Fibroblast of upper back skin (primary cell): ENCODE data around the gene OPRL1.

ENCODE experiments used
- DNase-seq: peaks from one replicate; pipeline ENCODE4 v3.0.0-alpha.2; 2013

Gene OPRL1

DNA sequence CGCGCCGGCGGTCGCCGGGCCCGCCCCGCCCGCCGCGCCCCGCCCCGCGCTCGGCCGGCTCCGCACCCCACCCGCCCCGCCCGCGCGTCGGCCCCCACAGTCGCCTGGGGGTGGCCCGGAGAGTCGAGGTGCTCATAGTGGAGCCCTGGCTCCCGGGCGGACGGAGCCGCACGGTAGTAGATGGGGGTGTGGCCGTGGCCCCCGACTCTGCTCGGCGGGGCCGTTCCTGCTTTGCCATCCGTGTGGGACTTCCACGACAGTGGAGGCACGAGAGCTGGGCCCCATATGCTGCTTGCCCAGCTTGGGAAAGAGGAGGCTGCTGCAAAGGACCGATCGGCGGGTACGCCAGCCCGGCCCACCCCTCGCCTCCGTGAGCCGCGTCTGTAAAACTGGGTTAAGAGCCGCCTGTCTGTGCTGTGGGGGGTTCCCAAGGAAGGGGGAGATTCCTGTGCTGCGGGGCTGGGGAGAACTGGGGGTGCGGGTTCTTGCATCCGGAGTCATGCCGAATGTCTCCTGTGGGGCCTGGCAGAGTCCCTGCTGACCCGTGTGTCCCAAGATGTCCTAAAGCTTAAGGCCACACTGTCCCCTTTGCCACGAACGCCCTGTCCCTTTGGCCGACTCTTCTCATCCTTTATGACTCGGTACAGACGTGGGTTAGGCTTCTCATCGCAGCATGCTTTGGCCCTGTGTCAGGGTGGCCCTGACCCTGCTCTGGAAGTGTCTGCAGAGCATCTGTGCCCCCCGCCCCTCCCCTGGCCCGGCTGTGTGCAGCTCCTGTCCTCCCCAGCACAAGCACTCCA, at the start of gene OPRL1:
Gene OPRL1 (plus strand): TSS at position 70 of the 800 bp plus-strand sequence. CDS start 12,639 bp downstream, outside the sequence.
- no peak for DNase-seq

DNA sequence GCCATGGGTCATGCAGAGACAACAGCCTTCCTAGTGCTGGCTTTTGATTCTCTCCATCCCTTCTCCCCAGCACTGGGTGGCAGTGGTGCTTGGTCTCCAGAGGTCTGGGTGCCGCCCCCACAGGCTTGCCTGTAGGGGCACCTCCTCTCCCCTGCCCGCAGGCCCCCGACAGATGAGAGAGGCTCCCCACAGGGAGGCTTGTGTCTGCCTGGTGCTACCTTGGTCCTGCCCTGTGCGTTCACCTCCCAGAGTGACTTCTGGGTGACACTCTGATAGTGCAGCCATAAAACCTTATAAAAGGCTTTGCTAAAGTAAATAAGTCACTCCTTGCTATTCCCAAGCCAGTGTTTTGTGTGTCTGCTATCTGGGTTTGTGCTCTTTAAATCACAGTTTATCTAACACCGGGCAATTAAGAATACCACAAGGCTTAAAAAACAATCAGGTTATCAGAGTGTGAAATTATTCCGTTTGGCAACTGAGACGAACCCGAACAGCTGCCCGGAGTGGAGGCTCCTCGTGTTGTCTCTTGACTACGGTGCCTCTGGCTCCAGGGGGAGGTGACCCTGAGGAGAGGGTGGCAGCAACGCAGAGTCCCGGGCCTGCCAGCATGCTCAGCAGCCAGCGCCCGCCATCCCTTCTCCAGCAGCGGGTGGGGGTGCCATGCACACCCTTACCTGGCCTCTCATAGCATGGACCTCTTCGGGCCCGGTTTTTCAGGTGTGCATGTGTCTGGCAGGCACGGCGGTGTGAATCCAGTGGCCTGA, 49.3 kb upstream of the OPRL1 start:
- DNase-seq: no peak

DNA sequence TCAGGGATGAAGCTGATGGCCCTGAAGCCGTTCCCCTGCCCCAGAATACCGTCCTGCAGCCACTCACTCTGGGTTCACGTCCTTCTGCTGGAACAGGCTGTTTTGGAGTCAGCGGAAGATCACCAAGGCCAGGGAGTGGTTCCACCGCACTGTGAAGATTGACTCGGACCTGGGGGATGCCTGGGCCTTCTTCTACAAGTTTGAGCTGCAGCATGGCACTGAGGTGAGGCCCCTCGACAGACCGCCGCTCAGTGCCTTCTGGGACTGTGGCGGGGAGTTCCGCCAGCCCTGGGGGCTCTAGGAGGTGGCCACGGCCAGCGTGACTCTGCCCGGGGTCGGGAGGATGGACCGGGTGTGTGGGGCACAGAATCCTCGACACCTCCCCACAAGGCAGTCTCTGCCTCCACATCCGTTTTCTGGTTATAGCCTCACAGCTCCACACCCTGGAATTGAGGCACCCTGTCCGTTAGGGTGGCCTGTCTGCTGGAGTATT, 48.0 kb upstream of the OPRL1 start:
- DNase-seq: no peak

DNA sequence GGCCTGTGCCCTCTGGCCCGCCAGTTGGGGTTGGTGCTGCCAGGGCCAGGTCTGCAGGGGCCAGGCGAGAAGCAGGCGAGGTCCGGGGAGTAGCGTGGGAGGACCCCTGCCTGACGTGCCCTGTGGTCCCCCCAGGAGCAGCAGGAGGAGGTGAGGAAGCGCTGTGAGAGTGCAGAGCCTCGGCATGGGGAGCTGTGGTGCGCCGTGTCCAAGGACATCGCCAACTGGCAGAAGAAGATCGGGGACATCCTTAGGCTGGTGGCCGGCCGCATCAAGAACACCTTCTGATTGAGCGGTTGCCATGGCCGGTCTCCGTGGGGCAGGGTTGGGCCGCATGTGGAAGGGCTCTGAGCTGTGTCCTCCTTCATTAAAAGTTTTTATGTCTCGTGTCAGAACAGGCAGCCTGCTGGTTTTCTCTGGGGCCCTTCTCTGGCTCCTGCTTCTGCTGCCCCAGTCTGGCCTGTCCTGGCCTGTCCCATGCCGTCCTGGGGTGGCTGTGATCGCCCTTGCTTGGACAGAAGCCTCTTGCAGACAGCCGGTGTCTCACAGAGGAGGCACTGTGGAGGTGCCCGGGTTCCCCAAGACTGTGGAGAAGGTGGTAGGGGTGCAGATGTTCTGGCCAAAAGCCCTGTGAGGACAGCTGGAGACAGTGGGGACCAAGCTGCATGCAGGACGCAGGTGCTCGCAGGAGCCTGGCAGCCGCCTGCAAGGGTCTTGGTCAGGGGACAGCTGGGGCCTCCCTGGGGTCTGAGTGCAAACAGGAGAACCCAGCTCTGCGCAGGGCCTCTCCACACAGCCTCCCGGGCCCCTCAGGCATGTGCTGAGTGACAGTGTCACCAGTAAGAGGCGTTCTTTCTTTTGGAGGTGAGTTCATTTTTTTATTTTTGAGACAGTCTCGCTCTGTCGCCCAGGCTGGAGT, 46.9 kb upstream of the OPRL1 start:
- DNase-seq: no peak

DNA sequence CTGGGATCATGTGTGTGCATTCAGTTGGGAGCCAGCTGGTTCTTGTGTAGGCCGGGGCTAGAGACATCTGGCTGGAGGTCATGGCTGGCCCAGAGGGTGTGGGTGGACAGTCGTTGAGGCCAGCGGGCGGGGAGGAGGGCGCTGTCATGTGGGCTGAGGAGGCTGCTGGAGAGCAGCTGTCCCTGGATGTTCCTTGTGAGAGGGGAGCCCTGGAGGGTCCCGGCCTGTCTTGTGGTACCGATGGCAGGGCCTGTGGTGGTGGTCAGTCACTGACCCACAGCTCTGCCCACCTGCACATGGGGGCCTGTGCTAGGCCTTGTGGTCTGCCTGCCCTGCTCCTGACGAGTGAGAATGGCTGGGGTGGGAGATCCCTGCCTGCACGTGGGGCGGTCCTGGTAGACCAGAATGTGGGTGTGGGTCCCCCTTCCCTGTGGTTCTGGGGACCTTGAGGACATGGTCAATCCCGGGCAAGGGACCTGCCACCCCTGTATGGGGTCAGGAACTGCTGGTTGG, 45.8 kb upstream of the OPRL1 start:
- DNase-seq: no peak

DNA sequence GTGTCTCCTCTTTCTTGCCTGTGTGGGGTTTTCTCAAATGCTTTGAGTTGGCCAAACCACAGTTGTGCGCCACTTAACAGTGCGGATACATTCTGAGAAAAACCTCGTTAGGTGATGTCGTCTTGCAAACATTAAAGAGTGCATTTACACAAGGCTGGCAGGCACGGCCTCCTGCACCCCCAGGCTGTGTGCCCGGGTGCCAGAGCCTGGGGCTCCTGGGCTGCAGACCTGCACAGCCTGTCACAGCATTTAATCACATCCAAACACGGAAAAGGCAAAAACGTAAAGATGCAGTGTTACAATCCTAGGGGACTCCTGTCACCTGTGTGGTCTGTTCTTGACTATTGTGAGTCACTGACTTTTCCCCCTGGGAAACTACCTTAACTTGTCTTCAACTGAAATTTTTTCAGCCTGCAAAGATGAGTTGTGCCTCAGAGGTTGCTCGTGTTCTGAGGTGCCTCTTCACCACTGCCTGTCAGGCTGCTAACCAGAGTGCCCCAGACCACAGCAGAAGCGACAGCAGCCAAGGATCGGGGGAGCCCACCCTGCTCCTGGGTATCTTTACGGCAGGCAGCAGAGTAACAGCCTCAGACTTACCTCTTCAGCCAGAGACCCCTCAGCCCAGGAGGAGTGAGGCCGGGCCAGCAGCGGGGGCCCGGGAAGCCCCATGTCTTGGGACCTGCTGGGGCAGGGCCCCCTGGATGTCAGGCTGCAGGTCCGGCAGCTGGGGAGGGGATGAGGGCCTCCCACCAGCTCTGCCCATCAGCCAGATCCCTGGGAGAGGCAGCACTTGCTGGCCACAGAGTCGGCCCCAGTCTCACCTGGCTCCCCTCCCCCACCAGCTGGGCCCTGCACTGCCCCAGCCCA, 44.6 kb upstream of the OPRL1 start:
- no peak for DNase-seq

DNA sequence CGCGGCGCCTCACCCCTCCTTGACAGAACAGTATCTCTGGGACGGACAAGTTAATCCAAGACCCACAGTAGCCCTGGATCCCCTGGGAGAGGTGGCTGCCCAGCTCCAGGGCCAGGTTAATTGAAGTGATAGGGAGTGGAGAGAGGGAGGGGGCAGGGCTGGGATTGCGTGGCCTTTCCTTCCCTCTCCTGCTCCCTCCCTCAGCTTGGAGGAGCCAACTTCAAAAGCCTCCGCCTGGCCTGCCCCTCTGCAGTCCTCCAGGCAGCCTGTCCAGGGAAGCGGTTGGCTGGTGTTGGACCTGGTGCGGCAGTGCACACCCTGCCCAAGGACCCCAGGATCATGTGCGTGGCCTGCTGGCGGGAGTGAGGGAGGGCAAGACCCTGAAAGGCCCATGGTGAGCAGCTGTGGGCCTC, 43.9 kb upstream of the OPRL1 start, which contains the start of gene C20orf204:
Gene C20orf204 (plus strand): TSS at position 250 of the 413 bp plus-strand sequence. CDS start 142 bp downstream, at position 392.
- DNase-seq: no peak

DNA sequence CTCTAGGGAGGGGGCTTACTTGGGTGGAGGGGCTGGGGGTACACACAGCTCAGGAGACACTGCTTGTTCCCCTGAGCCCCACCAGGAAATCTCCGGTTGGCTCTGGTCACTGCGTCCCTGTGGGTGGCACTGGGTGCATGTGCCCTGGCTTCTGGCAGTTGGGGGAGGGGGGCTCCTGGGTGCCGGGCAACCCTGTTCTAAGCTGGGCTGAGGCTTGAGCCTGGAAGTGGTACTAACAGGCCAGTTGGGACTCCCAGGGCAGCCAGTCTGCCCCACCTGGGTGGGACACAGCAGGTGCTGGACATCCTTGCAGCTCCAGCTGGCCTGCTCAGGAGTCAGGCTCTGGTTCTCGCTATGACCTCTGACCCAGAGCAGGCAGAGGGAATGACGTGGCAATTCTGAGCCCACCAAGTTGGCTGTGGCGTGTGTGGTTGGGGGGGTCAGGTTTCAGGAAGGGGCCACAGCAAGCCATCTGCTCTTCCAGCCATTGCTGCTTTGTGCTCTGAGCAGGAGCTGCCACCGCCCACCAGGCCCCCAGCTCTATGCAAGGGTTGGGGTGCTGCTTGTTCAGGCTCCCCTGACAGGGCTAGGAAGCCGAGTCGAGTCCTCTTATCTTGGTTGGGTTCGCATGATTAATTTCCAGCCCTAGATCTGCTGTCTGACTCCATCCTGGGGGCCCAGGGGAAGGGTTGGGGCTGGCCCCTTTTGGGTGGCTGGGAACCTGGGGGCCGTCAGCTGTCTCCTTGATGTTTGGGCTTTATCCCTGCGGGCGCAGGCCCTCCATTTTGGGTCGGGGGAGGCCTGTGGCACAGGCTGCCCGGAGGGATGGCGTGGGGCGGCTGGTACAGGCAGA, 43.3 kb upstream of the OPRL1 start:
- no peak for DNase-seq

DNA sequence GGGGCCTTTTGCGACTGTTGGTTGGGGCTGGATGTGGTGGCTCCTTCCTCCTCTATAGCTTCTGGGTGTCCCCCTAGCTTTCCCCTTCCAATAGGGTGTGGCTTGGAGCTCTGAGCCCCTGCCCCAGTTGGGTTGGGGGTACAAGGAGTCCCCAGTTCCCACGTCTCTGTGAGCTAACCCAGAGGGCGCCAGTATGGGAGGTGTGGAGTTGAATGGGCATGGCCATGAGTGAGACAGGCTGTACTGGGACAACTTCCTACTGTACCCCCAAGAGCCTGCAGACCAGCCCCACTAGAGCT, 42.7 kb upstream of the OPRL1 start:
- no peak for DNase-seq

DNA sequence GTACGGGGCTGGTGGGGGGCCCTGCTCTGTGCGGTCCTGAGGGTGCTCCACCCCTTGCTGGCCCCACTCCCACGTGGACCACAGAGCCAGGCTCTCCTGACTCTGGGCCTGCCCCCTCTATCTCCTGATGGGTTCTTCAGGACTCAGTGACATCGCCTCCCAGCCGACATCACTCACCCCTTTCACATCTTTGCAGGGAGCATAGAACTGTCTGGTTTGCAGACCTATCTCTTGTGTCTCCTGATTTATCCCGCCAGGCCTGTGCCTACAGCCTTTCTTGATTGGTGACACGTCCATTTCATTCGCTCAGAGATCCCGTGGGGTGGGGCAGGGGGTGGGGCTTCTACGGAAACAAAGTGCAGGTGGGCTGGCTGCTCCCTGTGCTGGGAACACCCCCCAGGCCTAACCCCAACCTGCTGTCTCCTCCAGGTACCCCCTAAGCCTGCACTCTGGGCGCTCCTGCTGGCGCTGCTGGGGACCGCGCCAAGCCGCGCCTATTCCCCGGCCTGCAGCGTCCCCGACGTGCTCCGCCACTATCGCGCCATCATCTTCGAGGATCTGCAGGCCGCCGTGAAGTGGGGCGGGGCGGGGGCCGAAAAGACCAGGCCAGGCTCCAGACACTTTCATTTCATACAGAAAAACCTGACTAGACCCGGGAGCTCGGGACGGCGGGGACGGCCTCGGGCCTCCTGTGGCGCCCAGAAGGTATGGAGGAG, 42.2 kb upstream of the OPRL1 start:
- no peak for DNase-seq

DNA sequence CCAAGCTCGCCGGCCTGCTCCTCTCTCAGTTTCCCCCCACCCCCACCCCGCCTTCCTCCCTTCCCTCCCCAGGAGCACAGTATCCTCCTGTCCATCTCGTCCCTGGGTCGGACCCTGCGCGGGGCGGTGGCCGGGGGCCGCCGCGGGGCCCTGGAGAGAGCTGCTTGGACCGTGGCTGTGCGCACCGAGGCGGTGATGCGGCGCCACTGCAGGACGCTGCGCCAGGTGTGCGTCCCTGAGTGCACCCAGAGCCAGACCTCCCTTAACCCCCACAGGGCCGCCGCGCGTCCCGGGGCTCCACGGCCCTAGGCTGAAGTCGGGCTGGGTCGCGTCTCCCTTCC, 41.7 kb upstream of the OPRL1 start:
- no peak for DNase-seq

DNA sequence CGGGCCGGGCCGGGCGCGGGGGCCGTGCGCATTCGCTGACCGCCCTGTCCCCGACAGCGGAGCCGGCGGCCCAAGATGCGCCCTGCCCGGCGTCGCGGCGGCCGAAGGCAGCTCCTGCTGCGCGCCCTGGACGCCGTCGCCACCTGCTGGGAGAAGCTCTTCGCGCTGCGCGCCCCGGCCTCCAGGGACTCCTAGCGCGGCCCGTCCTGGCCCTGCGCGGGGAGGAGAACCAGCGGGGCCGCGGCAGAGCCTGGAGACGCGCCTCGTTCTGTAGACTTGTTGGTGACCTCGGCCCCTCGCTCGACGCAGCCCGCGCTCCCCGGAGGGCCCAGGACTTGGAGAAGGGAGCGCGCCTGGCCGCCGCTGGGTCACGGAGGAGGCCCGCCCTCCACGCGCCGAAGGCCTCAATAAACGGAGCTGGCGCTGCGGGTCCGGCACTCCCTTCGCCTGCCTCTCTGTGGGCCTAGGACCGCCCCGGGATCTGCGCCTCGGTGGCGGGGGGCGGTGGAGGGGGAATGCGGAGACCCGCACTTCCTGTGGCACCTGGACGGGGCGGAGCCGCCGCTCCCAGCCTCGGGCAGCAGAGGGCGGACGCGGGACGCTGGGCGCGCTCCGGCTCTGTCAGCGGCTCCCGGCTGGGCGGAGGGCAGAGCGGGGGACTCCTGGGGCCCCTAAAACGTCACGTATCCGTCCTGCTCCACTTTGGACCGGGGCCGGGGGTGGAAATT, 41.2 kb upstream of the OPRL1 start:
- peak; percentile 36 for DNase-seq

DNA sequence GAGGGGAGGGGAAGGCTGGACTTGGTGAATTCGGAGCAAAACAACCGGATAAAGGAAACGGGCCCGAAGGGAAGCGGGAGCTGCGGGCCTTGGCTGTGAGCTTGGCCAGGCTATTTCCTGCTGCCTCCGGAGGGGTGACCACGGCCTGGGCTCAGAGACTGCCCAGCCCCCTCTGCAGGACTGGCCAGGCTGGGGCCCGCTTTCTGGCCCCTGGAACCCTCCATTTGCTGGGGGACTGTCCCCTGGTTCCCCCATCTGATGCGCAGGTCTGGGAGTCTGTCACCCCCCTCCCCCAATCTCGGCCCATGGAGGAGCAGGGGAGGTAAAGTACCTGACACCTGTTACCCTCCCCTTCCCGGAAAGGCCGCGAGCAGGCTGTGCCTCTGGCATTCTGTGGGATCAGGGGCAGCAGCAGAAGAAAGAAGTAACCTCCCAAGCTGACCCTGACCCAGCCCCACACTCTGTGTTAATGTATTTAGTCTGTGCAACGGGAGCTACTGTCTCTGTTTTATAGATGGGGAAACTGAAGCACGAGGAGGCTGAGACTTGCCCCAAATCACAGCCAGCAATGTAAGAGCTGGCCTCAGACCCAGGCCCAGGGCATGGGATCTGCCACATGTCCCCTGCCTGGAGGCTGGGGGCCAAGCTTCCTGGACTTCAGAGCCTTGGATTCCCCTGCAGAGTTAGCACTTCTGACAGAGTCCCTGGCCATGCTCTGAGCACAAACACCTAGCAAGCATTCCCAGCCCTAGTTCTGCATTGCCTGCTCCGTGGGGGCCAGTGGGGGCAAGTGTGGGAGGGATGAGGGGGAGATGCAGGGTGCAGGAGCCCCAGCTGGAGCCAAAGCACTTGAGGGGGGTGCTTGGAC, 40.4 kb upstream of the OPRL1 start:
- no peak for DNase-seq

DNA sequence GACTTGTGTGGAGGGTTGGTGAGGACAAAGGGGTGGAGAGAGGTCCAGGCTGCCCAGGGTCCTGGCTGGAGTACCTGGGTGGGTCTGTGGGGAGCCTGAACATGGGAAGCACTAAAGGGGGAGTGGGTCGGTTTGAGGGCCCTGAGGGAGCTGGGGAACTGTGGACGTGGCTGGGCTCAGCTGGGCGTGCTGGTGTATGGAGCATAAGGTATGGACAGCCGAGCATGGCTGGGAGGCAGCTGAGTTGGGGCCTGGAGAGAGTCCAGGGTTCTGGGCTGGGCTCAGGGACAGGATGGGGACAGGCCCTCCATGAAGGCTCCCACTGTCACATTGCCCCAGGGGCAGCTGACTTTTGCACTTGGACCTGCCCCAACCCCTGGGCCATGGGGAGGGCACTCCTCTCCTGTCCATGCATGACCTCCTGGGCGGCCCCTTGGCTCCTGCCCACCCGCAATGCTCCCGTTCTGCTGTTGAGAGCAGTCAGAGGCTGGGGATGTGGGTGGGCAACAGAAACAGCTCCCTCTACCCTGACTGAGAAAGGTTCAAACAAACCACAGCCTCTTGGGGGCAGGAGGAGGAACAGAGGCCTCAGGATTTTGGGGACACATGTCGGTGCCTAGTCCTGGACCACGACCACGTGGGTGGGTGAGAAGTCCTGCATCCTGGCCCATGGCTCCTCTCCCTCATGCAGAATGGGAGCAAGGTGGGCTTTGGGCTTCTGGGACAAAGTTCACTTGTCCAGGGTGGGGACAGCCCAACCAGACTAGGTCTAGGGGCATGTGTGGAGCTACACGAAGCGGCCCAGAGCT, 39.4 kb upstream of the OPRL1 start:
- DNase-seq: no peak

DNA sequence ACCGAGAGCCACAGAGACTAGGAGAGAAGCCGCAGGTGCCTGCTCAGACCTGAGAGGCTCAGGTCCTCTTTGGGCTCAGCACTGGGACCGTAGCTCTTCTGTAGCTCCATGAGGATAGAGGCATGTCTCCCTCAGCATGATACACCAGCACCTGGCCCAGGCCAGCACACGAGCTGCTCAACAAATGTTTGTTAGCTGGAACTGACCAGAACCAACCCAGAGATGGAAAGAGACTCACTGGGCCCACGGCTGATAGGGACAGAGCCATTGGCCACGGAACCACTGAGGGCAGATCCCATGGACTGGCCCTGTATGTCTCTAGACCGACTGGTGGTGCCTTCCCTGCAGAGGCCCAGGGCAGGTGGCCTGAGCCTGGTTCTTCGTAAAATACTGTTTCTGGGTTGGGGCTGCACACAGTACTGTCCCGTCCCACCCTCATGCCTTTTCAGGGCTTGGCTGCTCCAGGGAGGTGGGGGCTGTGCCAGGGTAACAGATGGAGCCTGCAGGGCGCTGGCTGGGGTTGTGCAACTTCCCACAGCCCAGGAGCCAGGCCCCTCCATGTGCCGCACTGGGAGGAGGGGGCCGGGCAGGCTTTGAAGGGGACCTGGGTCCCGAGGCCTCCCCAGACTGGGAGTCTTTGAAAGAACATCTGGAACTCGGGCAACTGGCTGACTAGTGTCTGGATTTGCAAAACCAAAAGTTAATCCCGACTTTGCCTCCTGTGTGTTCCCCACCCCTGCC, 38.7 kb upstream of the OPRL1 start:
- DNase-seq: no peak

DNA sequence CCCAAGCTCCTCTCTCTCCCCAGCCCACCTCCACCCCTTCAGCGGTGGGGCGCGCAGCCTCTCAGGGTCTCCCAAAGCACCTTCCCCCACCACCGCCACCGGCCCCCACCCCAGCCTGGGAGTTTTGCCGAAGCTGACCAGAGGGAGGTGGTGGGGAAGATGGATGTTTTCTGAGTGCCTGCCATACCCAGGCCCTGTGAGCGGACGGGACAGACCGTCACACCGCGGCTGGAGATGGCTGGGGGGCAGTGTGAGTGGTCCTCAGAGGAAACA, 38.2 kb upstream of the OPRL1 start:
- DNase-seq: no peak
